OCI-LY3 (cell line): Measurements from ENCODE around the gene IFT52.

Experiments used
- CTCF ChIP-seq: fragments of 200-600, 300-600 bp; sonication (generic); IDR thresholded peaks from 2 replicates; pipeline ENCODE4 v1.5.1; 2014; ENCODE audit warnings: antibody characterized with exemption, low read length, low read depth
- EZH2phosphoT487 ChIP-seq: fragments of 200-600 bp; shearing (Covaris generic); IDR thresholded peaks from 2 replicates; pipeline ENCODE4 v1.6.1; 2018; ENCODE audit warnings: antibody characterized with exemption, mixed run types, low read depth

GRCh38 chr20:43548273-43548880 is 42.4 kb upstream of the IFT52 start:
- TF ChIP-seq EZH2phosphoT487 (no peak), CTCF (no peak)
